Measurements from ENCODE around the gene OSBP2.
"Not testable (repeated sequence)": the region's sequence is repeated elsewhere in the genome, so short reads cannot be mapped to it uniquely, and the experiment has no call there.

Gene OSBP2

DNA sequence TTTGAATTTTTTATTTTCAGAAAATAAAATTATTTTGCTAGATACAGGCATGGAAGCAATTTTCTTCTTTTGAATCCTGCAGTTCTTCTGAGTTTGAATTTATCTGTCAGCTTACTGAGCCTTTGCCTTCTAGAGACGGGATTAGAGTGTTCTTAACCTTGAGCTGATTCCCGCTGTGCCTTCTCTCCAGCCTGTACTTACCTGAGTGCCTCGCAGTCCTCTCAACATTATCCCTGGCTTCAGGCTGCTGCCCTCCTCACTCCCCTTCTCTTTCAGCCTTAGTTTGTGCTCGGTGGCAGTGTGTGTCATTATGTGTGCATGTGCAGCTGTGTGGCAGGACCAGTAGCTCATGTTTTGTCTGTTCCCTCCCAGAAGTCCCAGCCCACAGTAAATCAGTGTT, 24.3 kb downstream of the OSBP2 start:
- no peak for DNase-seq

DNA sequence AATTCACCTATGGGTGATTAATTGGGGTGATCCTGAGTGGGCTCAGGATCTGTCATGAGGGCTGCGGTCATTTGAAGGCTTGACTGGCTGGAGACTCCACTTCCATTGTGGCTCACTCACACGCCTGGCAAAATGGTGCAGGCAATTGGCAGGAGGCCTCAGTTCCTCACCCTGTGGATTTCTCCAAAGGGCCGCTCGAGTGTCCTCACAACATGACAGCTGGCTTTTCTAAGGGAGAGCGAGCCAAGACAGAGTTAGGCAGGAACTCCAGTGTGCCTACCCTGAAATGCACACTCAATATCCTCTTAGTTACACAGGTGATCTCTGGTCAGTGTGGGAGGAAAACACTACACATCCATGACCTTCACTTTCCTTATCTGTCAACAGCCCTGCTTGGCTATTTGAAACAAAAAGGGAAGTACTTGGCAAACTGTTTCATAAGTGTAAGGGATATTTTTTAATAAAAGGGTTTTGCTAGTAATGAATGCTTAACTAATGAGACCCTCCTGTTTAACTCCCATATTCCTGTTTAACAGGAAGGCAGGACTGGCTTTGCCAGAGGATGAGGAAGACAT, 25.7 kb downstream of the OSBP2 start:
- DNase-seq = no peak

DNA sequence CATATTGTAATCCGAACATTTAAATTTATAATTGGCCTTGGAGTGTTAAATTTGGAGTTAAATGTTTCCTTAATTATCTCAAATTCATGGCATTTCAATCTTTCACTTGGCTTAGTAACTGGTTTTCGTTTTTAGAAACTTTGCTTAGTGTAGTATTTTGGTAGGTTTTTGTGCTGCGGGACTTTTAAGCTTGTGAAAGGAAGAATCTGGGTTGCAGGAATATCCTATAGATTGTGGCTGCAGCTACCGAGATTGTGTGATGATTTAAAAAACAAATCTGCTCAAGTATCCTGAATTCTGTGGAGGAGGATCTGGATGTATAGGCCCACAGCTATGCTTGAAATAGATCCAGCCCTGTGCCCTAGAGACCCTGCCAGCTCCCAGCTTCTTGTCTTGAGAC, 27.1 kb downstream of the OSBP2 start:
- DNase-seq = no peak

DNA sequence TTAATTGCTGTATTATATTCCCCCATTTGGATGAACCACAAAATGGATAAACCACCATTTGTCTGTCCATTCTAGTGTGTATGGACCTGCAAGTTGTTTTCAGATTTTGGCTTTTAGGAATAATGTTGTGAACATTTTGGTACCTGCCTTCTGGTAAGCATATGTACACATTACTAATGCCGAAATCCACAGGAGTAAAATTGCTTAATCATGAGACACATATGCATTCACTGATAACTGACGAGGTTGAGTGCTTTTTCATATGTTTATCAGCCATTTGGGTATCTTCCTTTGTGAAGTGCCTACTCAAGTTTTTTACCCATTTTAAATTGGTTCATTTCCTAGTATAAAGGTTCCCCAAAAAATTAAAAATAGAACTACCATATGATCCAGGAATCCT, 34.2 kb downstream of the OSBP2 start:
- no peak for DNase-seq

- no peak for DNase-seq
Observed at GRCh38 chr22:30731658-30732057, 37.0 kb downstream of the OSBP2 start.

- no peak for DNase-seq
Observed at GRCh38 chr22:30732426-30732825, 37.8 kb downstream of the OSBP2 start.

DNA sequence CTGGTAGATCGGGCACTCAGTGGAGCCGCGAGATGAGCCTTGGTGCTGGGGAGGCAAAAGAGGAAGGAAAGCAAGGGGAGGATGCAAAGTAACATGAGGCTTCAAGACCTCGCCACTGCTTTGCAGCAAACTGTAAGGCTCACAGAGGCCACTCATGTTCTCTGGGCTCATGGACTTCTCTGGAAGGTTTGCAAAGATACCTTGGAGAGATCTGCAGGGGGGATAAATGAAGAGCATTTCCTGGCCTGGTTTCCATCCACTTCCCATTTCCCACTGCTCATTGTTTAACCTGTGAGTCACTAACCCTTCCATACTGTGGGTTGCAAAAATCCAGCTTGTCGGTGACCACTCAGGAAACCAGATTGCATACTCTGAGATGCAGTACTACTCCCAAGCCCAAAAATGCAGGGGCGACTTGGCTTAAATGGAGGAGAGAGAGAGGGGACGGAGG, 38.5 kb downstream of the OSBP2 start:
- no peak for DNase-seq

GRCh38 chr22:30740007-30740406, 45.3 kb downstream of the OSBP2 start:
- not testable (repeated sequence) for DNase-seq

GRCh38 chr22:30740511-30740910, 45.8 kb downstream of the OSBP2 start:
- not testable (repeated sequence) for DNase-seq

- DNase-seq = no peak
Observed at GRCh38 chr22:30742291-30743256, 47.9 kb downstream of the OSBP2 start.

- DNase-seq = no peak
Observed at GRCh38 chr22:30743257-30744020, 48.8 kb downstream of the OSBP2 start.

- no peak for DNase-seq
Observed at GRCh38 chr22:30744224-30744623, 49.5 kb downstream of the OSBP2 start.

DNA sequence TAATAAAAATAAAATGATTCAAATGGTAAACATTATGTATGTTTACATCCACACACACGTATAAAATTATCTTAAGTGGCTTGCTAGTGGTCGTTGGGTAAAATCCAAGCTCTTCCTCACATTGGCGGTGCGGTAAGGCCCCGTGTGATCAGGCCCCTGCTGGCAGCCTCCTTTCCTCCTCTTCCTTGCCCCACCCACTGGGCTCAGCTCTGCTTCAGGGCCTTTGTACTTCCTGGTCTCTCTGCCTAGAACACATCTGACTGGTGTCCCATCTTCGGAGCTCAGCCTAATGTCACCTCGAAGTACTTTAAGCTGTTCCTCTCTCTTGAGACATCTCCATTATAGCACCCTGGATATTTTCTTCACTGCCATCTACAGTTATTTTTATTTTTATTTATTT, 52.8 kb downstream of the OSBP2 start:
- DNase-seq = no peak

DNA sequence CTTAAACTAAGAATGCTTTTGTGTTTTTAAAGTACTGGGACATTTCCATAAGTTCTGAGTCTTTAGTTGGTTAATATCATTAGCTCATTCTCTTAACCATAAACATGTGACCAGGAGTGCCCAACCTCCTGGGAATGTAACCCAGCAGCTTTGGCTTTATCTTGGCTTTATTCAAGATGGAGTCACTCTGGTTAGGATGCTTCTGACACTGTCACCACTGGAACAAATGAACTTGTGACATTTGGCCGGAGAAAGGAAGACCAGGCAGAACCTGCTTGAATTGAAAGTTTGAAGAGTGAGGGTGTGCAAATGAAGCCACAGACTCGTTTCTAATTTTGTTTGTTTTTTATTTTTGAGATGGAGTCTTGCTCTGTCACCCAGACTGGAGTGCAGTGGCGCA, 54.6 kb downstream of the OSBP2 start:
- DNase-seq = no peak

- no peak for DNase-seq
Observed at GRCh38 chr22:30749849-30750248, 55.2 kb downstream of the OSBP2 start.

- DNase-seq = no peak
Observed at GRCh38 chr22:30751529-30751928, 56.9 kb downstream of the OSBP2 start.

GRCh38 chr22:30752771-30753170, 58.1 kb downstream of the OSBP2 start:
- no peak for DNase-seq

- DNase-seq = no peak
Observed at GRCh38 chr22:30753701-30754100, 59.0 kb downstream of the OSBP2 start.

- no peak for DNase-seq
Observed at GRCh38 chr22:30754521-30754920, 59.8 kb downstream of the OSBP2 start.

DNA sequence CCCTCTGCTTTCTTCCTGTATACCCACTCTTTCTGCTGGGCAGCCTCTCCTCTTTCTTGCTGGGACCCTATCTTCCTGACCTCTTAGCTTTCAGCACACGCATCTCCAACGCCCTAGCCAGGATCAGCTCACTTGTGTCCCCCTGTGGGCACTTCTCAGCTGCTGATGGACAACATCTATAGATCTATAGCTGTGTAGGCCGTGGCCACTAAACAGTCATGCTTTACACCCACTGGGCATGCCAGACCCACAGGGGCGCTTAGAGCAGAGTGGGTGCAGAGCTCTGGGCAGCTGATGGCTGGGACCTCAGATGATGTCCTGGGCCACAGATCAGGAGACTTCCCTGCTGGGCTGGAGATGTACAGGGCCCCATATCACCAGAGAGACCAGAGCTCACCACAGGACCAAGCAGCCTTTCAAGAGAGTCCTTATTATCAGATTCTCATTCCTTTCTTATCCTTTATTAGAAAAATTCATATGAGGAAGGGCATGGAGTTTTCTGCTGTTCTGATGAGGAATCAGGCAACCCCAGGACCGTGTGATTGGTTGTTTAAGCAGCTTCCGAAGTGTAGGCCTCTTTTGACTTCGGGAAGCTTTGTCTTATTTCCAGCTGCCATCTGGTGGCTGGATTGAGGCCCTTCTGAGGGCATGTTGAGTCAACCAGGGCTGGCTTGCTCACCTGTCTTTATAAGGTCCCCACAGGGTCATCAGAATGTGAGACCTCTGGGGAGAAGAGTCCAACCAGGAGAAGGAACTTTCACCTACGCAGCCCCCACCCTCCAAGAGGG, 60.5 kb downstream of the OSBP2 start:
- peak; percentile 2 for DNase-seq

DNA sequence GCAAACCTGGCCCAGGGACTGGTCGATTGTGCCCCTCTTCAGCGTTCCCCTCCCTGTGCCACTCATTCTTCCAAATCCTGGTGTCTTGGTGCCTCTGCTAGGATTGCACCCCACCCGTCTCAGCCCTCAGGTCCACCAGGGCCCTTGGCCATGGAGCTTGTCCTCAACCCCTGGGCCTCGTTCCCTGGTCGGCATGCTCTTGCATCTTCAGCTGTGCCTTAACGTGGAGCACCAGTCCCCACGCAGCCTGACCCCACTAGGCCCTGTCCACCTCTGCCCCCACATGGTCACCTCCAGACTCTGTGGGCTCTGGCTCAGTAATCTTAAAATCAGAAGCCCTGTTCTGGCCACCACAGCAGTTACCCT, 61.1 kb downstream of the OSBP2 start:
- no peak for DNase-seq

- no peak for DNase-seq
Observed at GRCh38 chr22:30763815-30764673, 69.4 kb downstream of the OSBP2 start.
